Measurements from ENCODE around the gene CCAR1.
"Not testable (repeated sequence)": the region's sequence is repeated elsewhere in the genome, so short reads cannot be mapped to it uniquely, and the experiment has no call there.

The CCAR1 gene

DNA sequence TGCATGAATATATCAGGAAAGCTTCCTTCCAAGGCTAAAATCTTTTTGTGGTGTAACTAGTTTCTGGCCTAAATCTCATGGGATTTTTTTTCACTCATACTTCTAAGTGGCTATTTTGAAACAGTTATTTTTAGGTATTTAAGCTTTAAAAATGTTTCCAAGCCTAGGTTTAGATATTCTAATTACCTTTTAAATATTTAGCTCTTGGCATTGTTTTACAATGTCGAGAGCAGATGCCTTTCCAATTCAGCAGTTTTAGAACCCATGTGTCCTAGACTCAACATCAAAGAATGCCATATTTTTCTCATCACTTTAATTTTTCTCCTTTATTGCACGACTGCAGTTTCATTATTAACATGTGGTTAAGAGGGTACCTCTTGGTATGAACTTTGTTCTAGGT is 79.2 kb downstream of the CCAR1 start:
- Mint-ChIP-seq H3K27ac (no peak overlapping the region), H3K9me3 (no peaks in the 10 kb centered on the region)

DNA sequence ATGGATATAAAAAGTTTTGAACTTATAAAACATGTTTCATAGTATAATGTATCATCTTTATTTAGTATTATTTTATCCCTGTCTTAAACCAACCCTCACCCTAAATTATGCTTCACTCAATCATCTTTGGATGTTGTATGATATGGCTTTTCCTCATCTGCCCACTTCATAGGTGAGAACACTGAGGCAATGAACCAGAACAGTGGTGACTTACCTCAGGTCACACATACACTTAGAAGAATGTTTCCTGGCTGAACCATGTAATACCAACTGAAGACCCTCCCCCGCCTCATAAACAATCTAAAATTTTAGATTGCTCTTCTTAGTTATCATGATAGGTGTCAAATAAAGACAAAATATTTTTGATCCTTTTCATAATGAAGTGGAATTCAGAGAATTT is 83.7 kb downstream of the CCAR1 start:
- no peak for ATAC-seq
- no peaks in the 10 kb centered on the region for H3K9me3 Mint-ChIP-seq

More for the DNA sequence above, 79.2 kb downstream of the CCAR1 start:
- no peak for ATAC-seq
- no peak for DNase-seq (ENCODE audit: low spot score in 2 of 2)
- Mint-ChIP-seq H3K4me3 (no peak overlapping the region), H3K36me3 (peaks cover 8% of the 10 kb centered on the region), H3K4me1 (no peaks in the 10 kb centered on the region)

DNA sequence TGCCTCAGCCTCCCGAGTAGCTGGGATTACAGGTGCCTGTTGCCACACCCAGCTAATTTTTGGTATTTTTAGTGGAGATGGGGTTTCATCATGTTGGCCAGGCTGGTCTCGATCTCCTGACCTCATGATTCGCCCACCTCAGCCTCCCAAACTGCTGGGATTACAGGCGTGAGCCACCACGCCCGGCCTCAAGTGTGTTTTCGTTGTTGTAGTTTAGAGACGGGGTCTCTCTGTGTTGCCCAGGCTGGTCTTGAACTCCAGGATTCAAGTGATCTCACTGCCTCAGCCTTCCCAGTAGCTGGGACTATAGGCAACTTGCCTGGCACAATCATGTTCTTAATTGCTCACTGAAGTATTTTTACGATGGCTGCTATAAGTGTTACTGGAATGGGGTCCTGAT is 89.8 kb downstream of the CCAR1 start:
- not testable (repeated sequence) for DNase-seq (ENCODE audit: low spot score in 2 of 2); H3K9me3 Mint-ChIP-seq; H3K4me3 Mint-ChIP-seq; H3K4me1 Mint-ChIP-seq; H3K27ac Mint-ChIP-seq; H3K36me3 Mint-ChIP-seq; ATAC-seq

More for the DNA sequence above, 83.7 kb downstream of the CCAR1 start:
- Mint-ChIP-seq H3K4me1 (no peaks in the 10 kb centered on the region), H3K36me3 (no peaks in the 10 kb centered on the region), H3K27ac (no peak overlapping the region), H3K4me3 (no peak overlapping the region)
- no peak for DNase-seq (ENCODE audit: low spot score in 2 of 2)

DNA sequence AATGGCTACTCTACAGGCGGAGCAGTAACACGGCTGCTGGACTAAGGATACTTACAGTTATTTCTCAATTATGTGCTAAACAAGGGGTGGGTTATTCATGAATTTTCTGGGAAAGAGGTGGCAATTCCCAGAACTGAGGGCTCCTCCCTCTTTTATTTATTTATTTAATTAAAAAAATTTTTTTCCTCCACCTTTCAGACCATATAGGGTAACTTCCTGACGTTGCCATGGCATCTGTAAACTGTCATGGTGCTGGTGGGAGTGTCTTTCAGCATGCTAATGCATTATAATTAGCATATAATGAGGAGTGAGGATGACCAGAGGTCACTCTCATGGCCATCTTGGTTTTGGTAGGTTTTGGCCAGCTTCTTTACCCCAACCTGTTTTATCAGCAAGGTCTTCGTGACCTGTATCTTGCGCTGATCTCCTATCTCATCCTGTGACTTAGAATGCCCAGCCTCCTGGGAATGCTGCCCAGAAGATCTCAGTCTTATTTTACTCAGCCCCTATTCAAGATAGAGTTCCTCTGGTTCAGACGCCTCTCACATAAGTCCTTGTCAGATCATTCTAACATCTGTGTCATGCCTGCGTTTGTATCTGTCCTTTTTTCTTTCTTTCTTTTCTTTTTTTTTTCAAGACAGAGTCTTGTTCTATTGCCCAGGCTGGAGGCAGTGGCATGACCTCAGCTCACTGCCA is 90.4 kb downstream of the CCAR1 start:
- ATAC-seq (no peak), DNase-seq (ENCODE audit: low spot score in 2 of 2) (no peak)
- Mint-ChIP-seq H3K27ac (no peak overlapping the region), H3K9me3 (no peaks in the 10 kb centered on the region), H3K36me3 (no peaks in the 10 kb centered on the region), H3K4me1 (no peaks in the 10 kb centered on the region), H3K4me3 (no peak overlapping the region)

DNA sequence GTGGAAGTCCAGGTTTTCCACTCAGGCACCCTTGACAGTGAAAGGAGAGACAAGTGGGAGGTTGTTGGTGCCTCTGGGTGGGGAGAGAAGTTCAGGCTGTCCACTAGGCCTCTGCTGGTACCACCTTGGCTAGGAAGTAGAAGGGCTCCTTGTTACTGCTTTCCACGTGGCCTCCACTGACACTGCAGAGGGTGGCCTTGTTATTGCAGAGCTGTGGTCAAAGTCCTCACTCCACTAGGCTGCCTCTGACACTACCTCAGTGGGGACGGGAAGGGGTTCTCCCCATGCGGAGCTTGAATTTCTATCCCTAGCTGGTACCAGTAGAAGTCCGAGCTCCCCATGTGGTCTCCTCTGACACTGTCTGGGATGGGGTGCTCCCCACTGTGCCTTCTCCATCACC is 91.4 kb downstream of the CCAR1 start:
- no peaks in the 10 kb centered on the region for H3K9me3 Mint-ChIP-seq
- no peak overlapping the region for H3K27ac Mint-ChIP-seq
- H3K4me3 Mint-ChIP-seq = no peak overlapping the region
- DNase-seq (ENCODE audit: low spot score in 2 of 2) = no peak
- no peaks in the 10 kb centered on the region for H3K4me1 Mint-ChIP-seq
- no peaks in the 10 kb centered on the region for H3K36me3 Mint-ChIP-seq
- no peak for ATAC-seq

DNA sequence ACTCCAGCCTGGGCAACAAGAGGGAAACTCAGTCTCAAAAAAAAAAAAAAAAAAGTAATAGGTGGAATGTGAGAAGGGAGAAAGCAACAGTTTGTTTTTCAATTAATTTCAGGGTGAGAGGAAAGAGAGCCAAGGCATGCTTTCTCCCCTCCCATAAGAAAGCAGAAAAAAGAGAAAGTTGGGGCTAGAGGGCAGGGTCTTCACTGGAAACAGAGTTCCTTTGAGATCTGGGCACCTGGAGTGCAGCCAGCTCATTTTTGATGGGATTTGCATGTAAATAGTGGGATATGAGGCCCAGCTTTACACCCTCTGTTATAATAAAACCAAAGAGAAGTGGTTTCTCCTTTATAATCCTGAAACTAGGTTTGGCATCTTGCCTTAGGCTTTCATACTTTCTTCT is 92.5 kb downstream of the CCAR1 start:
- H3K4me3 Mint-ChIP-seq = no peak overlapping the region
- no peaks in the 10 kb centered on the region for H3K9me3 Mint-ChIP-seq
- no peaks in the 10 kb centered on the region for H3K36me3 Mint-ChIP-seq
- ATAC-seq = no peak
- no peaks in the 10 kb centered on the region for H3K4me1 Mint-ChIP-seq
- H3K27ac Mint-ChIP-seq = no peak overlapping the region
- no peak for DNase-seq (ENCODE audit: low spot score in 2 of 2)

DNA sequence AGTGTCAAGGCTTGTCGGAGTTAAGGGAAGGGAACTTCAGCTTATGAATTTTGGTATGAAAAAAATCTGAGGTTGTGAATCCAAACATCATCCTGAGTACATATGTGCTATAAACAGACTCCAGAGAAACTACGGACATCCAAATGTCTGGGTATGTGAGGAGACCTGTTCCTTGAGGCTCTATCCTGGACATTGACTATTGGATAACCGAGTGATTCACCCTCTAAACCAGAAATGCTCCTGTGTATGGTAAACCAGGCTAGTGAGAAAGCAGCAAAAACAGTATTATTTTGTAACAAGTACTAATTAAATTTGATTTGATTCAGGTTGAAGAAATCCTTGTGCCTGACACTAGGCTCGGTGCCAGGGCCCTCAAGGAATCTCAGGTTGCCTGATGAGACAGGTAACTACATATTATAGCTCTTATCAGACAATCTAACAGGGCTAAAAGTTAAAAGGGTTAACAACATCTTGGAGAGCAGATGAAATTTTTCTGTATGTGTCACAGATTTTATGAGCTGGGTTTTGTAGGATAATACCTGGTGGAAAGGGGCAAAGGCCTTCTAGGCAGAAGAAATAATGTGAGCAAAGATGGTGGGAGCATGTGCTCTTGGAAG is 95.9 kb downstream of the CCAR1 start:
- H3K4me1 Mint-ChIP-seq = no peaks in the 10 kb centered on the region
- DNase-seq (ENCODE audit: low spot score in 2 of 2) (no peak), ATAC-seq (no peak)
- no peak overlapping the region for H3K27ac Mint-ChIP-seq
- H3K4me3 Mint-ChIP-seq = no peak overlapping the region
- no peaks in the 10 kb centered on the region for H3K36me3 Mint-ChIP-seq
- H3K9me3 Mint-ChIP-seq = no peaks in the 10 kb centered on the region

DNA sequence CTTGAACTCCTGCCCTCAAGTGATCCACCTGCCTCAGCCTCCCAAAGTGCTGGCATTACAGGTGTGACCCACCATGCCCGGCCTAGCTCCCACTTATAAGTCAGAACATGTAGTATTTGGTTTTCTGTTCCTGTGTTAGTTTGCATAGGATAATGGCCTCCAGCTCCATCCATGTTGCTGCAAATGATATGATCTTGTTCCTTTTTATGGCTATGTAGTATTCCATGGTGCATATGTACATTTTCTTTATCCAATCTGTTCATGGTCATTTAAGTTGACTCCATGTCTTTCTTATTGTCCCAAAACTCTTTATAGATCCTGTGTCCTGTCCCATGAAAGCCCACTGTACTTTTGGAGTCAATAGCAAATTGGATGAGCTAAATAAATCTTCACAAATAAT is 99.3 kb downstream of the CCAR1 start:
- not testable (repeated sequence) for H3K27ac Mint-ChIP-seq; H3K4me1 Mint-ChIP-seq; DNase-seq (ENCODE audit: low spot score in 2 of 2); H3K9me3 Mint-ChIP-seq; H3K4me3 Mint-ChIP-seq; ATAC-seq; H3K36me3 Mint-ChIP-seq

DNA sequence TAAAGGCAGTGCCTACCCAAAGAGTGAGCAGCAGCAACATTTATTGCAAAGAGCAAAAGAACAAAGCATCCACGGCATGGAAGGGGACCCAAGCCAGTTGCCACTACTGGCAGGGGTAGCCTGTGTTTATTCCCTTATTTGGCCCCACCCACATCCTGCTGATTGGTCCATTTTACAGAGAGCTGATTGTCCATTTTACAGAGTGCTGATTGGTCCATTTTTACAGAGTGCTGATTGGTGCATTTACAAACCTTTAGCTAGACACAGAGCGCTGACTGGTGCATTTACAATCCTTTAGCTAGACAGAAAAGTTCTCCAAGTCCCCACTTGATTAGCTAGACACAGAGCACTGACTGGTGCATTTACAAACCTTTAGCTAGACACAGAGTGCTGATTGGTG is 101.6 kb downstream of the CCAR1 start:
- H3K27ac Mint-ChIP-seq; H3K9me3 Mint-ChIP-seq; ATAC-seq; H3K4me3 Mint-ChIP-seq; DNase-seq (ENCODE audit: low spot score in 2 of 2); H3K36me3 Mint-ChIP-seq; H3K4me1 Mint-ChIP-seq: not testable (repeated sequence)

DNA sequence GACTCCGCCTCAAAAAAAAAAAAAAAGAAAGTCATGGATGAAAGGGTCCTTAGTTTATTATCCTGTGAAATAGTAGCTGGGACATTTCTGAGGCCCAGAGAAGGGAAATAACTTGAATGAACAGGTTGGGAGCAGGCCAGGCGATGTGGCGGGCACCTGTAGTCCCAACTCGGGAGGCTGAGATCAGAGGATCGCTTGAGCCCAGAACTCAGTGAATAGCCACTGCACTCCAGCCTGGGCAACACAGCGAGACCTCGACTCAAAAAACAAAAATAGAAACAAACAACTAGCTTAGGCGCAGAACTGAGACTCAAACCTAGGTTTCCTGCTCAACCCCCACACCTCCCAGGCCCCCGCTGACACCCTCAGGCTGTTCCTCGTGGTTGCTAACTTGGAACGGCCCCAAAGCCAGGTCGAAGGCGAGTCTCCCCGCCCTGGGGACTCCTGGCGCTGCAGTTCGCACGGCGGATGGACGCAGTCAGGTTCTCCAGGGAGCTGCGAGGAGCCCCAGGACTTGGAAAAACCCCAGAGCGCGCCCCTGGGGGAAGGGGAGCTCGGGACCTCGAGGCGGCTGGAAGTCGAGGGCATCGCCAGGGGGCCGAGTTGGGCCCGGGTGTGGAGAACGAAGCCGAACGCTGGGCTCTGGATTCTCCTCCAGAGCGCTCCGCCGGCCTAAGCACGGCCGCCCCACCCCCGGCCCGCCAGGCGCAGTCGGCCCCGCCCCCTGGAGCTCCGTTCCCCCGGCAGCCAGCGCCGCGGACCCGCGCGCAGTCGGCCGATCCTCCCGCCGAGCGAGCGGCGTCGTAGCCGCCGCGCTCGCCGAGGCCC is 105.9 kb downstream of the CCAR1 start, which contains the start of gene STOX1:
TSS of gene STOX1 (plus strand) at position 768 of the 828 bp plus-strand sequence. CDS start 93 bp downstream, outside the sequence.
- peak; percentile 55 to 77 for DNase-seq (ENCODE audit: low spot score in 2 of 2)
- Mint-ChIP-seq H3K9me3 (no peaks in the 10 kb centered on the region), H3K4me3 (peak within 1 kb of the TSS; percentile 72), H3K27ac (no peak within 1 kb of the TSS), H3K4me1 (peaks cover 9% of the 10 kb centered on the region), H3K36me3 (no peaks in the 10 kb centered on the region)
- ATAC-seq = peak; percentile 91

DNA sequence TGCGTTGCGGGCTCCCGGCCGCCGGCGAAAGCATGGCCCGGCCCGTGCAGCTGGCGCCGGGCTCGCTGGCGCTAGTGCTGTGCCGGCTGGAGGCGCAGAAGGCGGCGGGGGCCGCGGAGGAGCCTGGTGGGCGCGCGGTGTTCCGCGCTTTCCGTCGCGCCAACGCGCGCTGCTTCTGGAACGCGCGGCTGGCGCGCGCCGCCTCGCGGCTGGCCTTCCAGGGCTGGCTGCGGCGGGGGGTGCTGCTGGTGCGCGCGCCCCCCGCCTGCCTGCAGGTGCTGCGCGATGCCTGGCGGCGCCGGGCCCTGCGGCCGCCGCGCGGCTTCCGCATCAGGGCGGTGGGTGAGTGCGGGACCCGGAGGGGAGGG is 106.5 kb downstream of the CCAR1 start:
- H3K27ac Mint-ChIP-seq; DNase-seq (ENCODE audit: low spot score in 2 of 2); H3K36me3 Mint-ChIP-seq; H3K4me1 Mint-ChIP-seq; H3K9me3 Mint-ChIP-seq: not testable (repeated sequence)
- ATAC-seq = peak; percentile 61
- peak overlapping the region; percentile 72 for H3K4me3 Mint-ChIP-seq

DNA sequence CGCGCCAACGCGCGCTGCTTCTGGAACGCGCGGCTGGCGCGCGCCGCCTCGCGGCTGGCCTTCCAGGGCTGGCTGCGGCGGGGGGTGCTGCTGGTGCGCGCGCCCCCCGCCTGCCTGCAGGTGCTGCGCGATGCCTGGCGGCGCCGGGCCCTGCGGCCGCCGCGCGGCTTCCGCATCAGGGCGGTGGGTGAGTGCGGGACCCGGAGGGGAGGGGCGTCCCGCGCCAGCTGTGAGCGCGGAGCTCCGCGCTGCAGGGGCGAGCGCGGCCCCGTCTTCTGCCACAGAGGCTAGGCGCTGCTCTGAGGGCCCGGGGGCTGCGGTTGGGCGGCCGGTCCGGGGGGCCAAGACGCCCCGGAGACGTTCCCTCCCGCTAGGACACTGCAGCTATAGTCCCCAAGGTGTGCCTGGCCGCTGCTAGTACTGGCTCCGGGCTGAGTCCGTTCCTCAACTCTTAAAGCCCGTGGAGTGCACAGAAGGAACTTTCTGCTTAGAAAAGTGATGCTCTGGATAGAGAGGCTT is 107.1 kb downstream of the CCAR1 start:
- DNase-seq (ENCODE audit: low spot score in 2 of 2) = peak in 1 of 2 donors; percentile 54
- H3K4me3 Mint-ChIP-seq = peak overlapping the region; percentile 51
- not testable (repeated sequence) for H3K4me1 Mint-ChIP-seq

DNA sequence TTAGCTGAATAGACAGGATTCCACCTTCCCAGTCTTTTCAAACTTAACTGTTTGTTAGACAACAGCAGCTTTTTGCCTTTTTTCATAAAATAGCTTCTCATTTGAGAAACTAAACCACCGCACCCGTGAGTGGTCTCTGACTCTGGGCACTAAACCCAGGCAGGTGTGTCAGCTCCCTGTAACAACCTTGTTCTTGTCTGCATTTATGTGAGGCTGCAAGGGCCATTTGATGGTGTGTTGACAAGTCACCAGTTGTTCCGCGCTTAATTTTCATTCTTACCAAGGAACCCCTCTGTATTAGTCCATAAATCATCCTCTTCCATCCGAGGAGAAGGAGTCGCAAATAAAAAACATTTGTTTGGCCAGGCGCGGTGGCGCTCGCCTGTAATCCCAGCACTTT is 107.8 kb downstream of the CCAR1 start:
- no peak for DNase-seq (ENCODE audit: low spot score in 2 of 2)
- no peak for ATAC-seq
- Mint-ChIP-seq H3K4me3 (peak overlapping the region; percentile 51), H3K36me3 (no peaks in the 10 kb centered on the region), H3K27ac (no peak overlapping the region), H3K4me1 (peaks cover 9% of the 10 kb centered on the region), H3K9me3 (no peaks in the 10 kb centered on the region)

More for the DNA sequence above, 107.1 kb downstream of the CCAR1 start:
- not testable (repeated sequence) for H3K9me3 Mint-ChIP-seq, H3K36me3 Mint-ChIP-seq, H3K27ac Mint-ChIP-seq
- peak; percentile 55 for ATAC-seq

DNA sequence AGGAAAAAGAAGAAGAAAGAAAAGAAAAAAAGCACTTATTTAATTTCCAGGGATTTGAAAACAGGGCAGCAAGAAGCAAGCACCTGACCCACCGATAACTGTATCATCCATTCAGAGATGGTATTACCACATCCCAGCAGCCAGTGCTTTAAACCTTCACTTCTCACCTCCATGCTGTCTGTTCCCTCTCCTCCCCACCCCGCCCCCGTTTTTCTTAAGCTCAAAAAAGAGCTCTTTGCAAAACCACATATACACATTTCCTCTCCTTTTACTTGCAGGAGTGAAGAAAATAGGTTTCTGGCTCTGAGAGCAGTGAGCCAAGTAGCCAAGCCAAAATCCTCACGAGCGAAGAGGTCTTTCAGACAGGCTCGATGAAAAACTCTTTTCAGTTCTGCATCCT is 108.5 kb downstream of the CCAR1 start:
- no peaks in the 10 kb centered on the region for H3K9me3 Mint-ChIP-seq
- DNase-seq (ENCODE audit: low spot score in 2 of 2) (no peak), ATAC-seq (no peak)
- H3K4me3 Mint-ChIP-seq = no peak overlapping the region
- H3K27ac Mint-ChIP-seq = no peak overlapping the region
- H3K4me1 Mint-ChIP-seq = peaks cover 9% of the 10 kb centered on the region
- H3K36me3 Mint-ChIP-seq = no peaks in the 10 kb centered on the region

DNA sequence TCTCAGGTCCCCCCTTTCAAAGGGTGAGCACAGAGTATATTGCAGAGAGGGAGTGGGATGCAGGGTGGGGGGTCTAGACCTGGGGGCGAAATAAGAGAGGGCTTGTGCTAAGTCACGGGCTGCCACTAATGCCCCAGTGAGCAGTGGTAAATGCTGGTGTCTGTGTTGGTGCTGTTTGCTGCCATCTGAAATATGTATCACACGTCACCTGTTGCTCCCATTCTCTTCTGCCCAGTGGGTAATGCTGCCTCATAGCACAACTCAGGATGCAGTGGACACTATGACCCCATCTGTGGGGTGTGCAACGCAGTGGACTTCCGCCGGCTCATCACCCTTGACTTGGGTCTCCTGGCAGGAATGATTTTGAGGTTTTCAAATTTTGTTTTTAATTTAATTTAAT is 108.9 kb downstream of the CCAR1 start:
- DNase-seq (ENCODE audit: low spot score in 2 of 2) = no peak
- Mint-ChIP-seq H3K27ac (no peak overlapping the region), H3K4me3 (no peak overlapping the region), H3K9me3 (no peaks in the 10 kb centered on the region), H3K4me1 (peaks cover 9% of the 10 kb centered on the region), H3K36me3 (no peaks in the 10 kb centered on the region)
- ATAC-seq = no peak

All from stimulated activated effector memory CD8-positive, alpha-beta T cell treated with anti-CD3 and anti-CD28 coated beads, Interleukin-12 subunit alpha, Interleukin-12 subunit beta, amount 100 ng/mL, for 72 hours (primary cell).